Osteoblast (primary cell): ENCODE measurements around the gene OR52D1. TPM values are rescaled to one million over a fixed set of nuclear protein-coding genes. Genes with fewer than 3 reads are reported as not detected.

Source experiments
- DNase-seq: peaks from one replicate; pipeline ENCODE4 v3.0.0; 2011; ENCODE audit warnings: low spot score, mixed read lengths; ENCODE audit not compliant: insufficient read length; ENCODE audit errors: missing footprints
- H2AFZ ChIP-seq: 2 replicates; pipeline ENCODE4 v1.6.0; 2011; ENCODE audit warnings: mild to moderate bottlenecking, low read length
- H3K27ac ChIP-seq: 2 replicates; pipeline ENCODE4 v1.5.1; 2011; ENCODE audit warnings: mild to moderate bottlenecking, low read depth, low read length, moderate library complexity
- H3K27me3 ChIP-seq: 2 replicates; pipeline ENCODE4 v1.6.0; 2012; ENCODE audit warnings: mild to moderate bottlenecking, control low read depth, inconsistent platforms, low read length, moderate library complexity; ENCODE audit not compliant: insufficient read depth
- H3K36me3 ChIP-seq: 2 replicates; pipeline ENCODE4 v1.5.1; 2011; ENCODE audit warnings: mild to moderate bottlenecking, low read length, control low read depth, moderate library complexity; ENCODE audit not compliant: insufficient read depth
- H3K4me1 ChIP-seq: 2 replicates; pipeline ENCODE4 v1.5.1; 2011; ENCODE audit warnings: mild to moderate bottlenecking, low read length, control low read depth, moderate library complexity; ENCODE audit not compliant: insufficient read depth
- H3K4me2 ChIP-seq: 2 replicates; pipeline ENCODE4 v1.6.0; 2011; ENCODE audit warnings: mild to moderate bottlenecking, low read length; ENCODE audit not compliant: insufficient read depth
- H3K4me3 ChIP-seq: fragments of 200-600 bp; sonication (generic); 3 replicates; pipeline ENCODE4 v1.5.1; 2012; ENCODE audit warnings: mild to moderate bottlenecking, low read length, inconsistent platforms; ENCODE audit not compliant: insufficient read depth
- H3K79me2 ChIP-seq: 2 replicates; pipeline ENCODE4 v1.6.0; 2012; ENCODE audit warnings: mild to moderate bottlenecking, low read length, control low read depth, inconsistent platforms; ENCODE audit not compliant: insufficient read depth
- H3K9me3 ChIP-seq: 2 replicates; pipeline ENCODE4 v1.5.1; 2011; ENCODE audit warnings: low read depth, low read length, control low read depth
- H4K20me1 ChIP-seq: 2 replicates; pipeline ENCODE4 v1.6.0; 2012; ENCODE audit warnings: mild to moderate bottlenecking, low read length, control low read depth; ENCODE audit not compliant: insufficient read depth
- total RNA-seq: library from RNA; depleted of rRNA; stranded (reverse); fragments of >200 nt; gene quantifications from 2 replicates; pipeline ENCODE4 v1.2.3, GENCODE V29; 2012
- TF ChIP-seq, protein P1 (sequence below): IDR thresholded peaks from 2 replicates; pipeline ENCODE4 v1.5.1; 2011; ENCODE audit warnings: mild to moderate bottlenecking, low read depth, low read length, moderate library complexity; ENCODE audit errors: extremely low read depth

OR52D1 gene
- total RNA-seq, 1 donor: not detected

DNA sequence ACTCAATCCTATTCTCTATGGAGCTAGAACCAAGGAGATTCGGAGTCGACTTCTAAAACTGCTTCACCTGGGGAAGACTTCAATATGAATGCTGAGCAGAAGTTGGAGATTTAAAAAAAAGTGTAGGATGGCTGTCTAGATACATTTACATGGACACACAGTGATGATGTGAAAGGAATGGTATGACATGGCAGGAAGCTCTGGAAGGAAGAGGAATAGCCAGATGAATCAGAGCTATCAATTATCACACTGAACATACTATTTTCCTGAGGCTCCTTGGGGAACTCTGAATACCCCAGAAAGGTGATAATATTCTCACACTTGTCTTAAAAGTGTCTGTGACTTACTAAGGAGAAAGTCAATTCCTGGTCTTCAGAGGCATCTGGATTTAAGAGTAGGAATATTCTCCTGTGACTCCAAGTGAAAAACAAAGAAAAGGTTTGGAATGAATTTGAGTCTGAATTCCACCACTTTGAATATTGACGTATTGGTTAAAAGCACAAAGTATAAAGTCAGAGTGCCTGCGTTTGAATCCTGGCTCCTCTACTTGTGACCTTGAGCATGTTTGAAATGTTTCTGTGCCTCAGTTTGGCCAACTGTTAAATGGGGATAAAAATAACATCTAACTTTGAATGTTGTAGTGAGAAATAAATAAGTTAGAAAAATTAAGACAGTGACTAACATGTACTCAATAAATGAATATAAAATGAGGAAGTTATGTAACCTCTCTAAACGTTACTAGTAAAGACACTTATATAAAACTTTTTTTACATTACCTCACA lies 1.3 kb downstream of the OR52D1 start:
- Histone ChIP-seq H3K27me3 (no peaks in the 10 kb centered on the region), H3K36me3 (no peaks in the 10 kb centered on the region), H3K27ac (no peak overlapping the region), H3K79me2 (no peaks in the 10 kb centered on the region), H2AFZ (no peak overlapping the region), H3K4me2 (no peak overlapping the region), H3K4me3 (no peak overlapping the region), H4K20me1 (no peaks in the 10 kb centered on the region), H3K4me1 (no peaks in the 10 kb centered on the region), H3K9me3 (no peaks in the 10 kb centered on the region)
- TF ChIP-seq, protein P1, sequence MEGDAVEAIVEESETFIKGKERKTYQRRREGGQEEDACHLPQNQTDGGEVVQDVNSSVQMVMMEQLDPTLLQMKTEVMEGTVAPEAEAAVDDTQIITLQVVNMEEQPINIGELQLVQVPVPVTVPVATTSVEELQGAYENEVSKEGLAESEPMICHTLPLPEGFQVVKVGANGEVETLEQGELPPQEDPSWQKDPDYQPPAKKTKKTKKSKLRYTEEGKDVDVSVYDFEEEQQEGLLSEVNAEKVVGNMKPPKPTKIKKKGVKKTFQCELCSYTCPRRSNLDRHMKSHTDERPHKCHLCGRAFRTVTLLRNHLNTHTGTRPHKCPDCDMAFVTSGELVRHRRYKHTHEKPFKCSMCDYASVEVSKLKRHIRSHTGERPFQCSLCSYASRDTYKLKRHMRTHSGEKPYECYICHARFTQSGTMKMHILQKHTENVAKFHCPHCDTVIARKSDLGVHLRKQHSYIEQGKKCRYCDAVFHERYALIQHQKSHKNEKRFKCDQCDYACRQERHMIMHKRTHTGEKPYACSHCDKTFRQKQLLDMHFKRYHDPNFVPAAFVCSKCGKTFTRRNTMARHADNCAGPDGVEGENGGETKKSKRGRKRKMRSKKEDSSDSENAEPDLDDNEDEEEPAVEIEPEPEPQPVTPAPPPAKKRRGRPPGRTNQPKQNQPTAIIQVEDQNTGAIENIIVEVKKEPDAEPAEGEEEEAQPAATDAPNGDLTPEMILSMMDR: no peak
- no peak for DNase-seq

DNA sequence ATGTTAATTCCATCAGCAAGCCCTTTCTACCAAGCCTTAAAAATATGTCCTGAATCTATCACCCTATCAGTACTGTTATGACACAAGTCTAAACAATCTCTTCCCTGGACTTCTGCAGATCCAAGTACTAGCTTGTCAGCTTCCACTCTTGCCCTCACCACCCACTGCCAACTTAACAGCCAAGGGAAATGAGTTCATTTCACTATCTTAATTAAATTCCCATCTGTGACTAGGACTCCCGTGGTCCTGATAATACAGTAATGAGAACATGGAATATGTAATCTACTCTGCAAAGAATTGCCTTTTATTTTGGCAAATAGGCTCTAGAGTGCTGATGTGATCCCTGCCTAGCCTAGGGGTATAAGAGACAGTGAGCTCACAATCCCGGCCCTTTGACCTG lies 11.2 kb downstream of the OR52D1 start:
- H3K36me3 ChIP-seq: no peaks in the 10 kb centered on the region
- no peaks in the 10 kb centered on the region for H3K79me2 ChIP-seq
- DNase-seq: no peak
- H4K20me1 ChIP-seq: no peaks in the 10 kb centered on the region
- no peaks in the 10 kb centered on the region for H3K9me3 ChIP-seq
- TF ChIP-seq, protein P1: no peak
- no peak overlapping the region for H3K27ac ChIP-seq
- no peaks in the 10 kb centered on the region for H3K27me3 ChIP-seq
- H3K4me3 ChIP-seq: no peak overlapping the region
- H3K4me2 ChIP-seq: no peak overlapping the region
- no peak overlapping the region for H2AFZ ChIP-seq
- H3K4me1 ChIP-seq: no peaks in the 10 kb centered on the region

DNA sequence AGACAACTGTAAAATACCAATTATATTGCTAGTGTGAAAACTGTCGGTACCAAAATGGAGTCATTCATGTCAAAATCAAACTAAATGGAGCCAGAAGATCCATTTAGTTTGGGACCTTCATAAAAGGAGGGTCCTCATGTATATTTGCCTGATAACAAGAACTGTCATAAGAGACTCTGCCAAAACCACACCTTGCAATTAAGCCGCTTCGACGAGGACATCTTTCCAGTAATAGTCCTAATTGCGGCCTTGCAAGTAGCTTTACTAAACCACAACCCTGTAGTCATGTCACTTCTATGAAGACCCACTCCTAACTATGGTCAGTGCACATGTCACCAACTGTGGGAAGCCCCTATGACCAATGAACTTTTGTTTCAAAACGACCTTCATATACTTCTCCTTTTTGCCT lies 11.9 kb downstream of the OR52D1 start:
- Histone ChIP-seq H3K27ac (no peak overlapping the region), H2AFZ (no peak overlapping the region), H3K9me3 (no peaks in the 10 kb centered on the region), H3K79me2 (no peaks in the 10 kb centered on the region), H3K4me2 (no peak overlapping the region), H3K4me1 (no peaks in the 10 kb centered on the region), H4K20me1 (no peaks in the 10 kb centered on the region), H3K36me3 (no peaks in the 10 kb centered on the region), H3K4me3 (no peak overlapping the region), H3K27me3 (no peaks in the 10 kb centered on the region)
- TF ChIP-seq, protein P1: no peak
- DNase-seq: no peak

DNA sequence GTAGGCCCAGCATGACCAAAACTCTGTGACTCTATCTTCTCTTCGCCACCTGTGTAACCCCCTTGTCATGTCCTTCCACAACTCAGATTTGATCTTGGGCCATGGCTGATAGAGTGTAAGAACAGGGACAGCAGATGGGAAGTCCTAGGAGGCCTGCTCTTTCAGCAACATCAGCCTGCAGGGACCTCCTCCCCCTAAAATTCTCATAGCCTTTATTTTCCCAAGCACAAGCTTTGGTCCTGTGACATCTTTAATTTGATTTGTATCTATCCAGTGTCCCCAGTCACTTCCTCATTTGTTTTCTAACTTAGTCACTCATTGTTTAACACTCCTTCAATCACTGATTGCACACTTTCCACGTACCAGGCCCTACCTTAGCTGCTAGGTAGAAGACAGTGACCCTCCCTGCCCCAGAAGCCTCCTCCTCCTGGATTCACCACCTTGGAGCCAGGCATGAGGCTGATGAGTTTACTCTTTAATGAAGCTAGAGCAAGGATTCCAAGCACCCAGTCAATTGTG lies 16.0 kb downstream of the OR52D1 start:
- Histone ChIP-seq H3K4me2 (no peak overlapping the region), H3K27me3 (no peaks in the 10 kb centered on the region), H3K9me3 (no peaks in the 10 kb centered on the region), H3K4me3 (no peak overlapping the region), H3K79me2 (no peaks in the 10 kb centered on the region), H3K4me1 (no peaks in the 10 kb centered on the region), H4K20me1 (no peaks in the 10 kb centered on the region), H3K27ac (no peak overlapping the region), H3K36me3 (no peaks in the 10 kb centered on the region), H2AFZ (no peak overlapping the region)
- TF ChIP-seq, protein P1: no peak
- no peak for DNase-seq
